Eye (tissue), 1 donor: ENCODE results near the gene ROBO3.

Experiments
- DNase-seq: peaks from one replicate; pipeline ENCODE4 v3.0.0-alpha.2; 2015

Gene ROBO3

DNA sequence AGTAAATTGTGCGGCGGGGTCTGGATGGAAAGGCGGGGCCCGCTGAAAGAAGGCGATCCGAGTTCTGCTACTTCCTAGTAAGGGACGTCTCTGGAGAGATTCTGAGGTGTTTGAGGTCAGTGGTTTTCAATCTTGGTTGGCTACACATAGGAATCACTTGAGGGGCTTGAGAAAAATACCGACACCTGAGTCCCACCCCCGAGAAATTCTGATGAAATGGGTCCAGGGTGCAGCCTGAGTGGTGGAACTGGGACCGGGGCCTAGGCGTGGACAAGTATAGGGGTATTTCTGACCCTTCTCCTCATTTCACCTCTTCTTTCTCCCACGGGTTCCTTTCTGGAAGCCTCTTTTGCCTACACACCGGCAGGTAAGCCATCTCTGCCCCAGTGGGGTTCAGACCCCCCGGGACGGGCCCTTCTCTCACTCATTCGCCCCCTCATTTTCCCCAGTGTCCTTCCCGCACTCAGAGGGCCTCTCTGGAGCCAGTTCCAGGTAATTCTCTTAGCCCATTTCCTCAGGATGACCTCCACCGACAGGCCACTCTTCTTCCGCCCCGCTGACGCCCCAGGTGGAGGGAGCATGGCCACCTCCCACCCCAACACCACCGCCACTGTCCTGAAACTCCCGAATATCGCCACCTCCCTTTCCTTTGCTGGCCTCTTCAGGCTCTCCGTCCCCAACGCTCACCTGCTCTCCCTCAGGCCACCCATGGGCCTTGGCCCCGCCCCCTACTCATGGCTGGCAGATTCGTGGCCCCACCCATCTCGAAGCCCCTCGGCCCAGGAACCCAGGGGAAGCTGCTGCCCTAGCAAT, 11.8 kb downstream of the ROBO3 start:
- DNase-seq, result no peak

DNA sequence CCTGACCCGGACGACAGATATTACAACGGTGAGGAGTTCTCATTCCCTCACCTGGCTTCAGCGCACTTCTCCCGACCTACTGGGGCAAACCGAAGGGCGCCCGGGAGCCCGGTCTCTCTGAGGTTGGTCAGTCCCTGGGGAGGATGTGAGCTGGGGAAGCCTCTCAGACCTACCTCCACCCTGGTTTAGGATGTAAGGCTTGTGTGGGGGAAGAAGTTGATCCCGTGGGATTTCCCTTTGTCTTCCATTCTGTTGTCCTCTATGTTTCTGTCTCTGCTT, 12.3 kb downstream of the ROBO3 start:
- DNase-seq, result no peak

DNA sequence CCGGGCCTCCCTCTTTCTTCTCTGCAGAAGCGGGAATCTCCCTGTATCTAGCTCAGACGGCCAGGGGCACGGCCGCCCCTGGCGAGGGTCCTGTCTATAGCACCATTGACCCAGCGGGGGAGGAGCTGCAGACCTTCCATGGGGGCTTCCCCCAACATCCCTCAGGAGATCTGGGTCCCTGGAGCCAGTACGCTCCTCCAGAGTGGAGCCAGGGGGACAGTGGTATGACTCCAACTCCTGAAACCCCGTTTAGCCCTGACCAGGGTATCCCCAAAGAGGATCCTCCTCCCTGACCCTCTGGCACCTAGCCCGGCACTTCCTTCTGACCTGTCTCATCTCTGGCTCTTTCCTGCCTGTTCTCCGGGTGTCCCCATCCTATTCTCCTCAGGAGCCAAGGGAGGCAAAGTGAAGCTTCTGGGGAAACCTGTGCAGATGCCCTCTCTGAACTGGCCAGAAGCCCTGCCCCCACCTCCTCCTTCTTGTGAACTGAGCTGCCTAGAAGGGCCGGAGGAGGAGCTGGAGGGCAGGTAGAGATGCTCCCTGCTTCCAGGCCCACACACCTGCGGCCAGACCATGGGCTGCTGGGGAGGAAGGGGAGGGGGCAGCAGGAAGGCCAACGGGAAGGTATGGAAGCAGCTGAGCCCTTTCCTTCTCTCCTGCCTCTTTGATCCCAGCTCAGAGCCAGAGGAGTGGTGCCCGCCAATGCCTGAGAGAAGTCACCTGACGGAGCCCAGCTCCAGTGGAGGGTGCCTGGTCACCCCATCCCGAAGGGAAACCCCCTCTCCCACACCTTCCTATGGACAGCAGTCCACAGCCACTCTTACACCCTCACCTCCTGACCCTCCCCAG, 12.9 kb downstream of the ROBO3 start:
- DNase-seq, result no peak

DNA sequence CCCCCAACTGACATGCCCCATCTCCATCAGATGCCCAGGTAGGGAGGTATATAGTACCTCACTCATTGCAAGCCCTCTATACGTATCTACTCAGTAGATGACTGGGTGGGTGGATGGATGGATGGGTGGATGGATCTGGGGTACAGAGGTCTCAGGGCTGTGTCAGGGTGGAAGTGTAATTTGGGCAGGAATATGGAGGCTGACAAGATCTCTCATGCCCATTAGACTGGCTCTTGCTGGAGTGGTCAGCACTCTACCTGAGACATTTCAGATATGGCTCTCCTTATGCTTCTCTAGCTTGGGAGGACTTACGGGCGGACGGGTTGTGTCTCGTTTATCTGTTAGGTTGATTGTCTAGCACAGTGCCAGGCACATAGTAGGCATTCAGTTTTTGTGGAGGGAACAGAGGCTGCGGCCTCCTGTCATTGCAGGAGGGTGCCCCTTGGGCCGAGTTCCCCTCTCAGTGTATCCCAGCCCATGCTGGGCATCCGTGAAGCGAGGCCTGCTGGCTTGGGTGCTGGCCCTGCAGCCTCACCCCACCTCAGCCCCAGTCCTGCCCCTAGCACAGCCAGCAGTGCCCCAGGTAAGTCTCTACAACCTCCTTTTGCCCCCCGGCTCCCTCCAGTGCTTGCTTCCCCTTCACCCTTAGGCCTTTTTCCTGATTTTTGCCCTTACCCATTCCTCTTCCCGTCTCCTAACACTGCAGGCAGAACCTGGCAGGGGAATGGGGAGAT, 13.7 kb downstream of the ROBO3 start:
- DNase-seq, result no peak

DNA sequence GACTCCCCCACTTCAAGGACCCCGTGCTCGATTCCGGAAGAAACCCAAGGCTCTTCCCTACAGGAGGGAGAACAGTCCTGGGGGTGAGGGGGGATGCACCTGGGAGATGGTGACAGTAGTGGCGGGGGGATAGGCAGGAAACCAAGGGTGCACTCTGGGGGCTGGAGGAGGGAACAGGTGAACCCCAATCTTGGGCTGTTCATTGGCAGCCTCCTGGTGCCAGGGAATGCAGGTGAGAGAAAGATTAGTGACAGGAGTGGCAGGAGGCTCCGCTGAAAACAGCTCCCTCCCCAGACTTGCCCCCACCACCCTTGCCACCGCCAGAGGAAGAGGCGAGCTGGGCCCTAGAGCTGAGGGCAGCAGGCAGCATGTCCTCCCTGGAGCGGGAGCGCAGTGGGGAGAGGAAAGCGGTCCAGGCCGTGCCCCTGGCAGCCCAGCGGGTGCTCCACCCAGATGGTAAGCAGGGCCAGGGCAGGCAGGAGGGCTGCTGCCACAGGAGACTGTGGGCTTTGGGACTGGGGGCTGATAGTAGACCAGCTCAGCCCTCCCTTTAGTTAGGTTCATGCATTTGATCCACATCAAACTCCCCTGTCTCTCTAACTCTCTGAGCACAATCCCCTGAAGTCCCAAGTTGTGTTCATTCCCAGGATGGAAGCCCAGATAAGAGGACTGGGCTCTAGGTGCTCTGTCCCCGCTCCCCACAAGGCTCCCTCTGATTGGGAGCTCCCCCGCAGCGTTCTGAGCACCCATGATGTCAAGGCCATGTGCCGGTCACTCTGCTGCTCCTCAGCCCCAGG, 14.5 kb downstream of the ROBO3 start:
- DNase-seq, result no peak

DNA sequence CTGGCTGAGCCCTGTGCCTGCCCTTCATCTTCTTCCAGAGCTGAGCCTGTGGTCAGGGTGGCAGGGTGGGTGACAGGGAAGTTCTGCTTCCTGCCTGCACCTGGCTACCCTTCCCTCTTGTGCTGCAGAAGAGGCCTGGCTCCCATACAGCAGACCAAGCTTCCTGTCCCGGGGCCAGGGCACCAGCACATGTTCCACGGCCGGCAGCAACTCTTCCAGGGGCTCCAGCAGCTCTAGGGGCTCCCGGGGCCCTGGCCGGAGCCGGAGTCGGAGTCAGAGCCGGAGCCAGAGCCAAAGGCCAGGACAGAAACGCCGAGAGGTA, 15.0 kb downstream of the ROBO3 start:
- no peak for DNase-seq

DNA sequence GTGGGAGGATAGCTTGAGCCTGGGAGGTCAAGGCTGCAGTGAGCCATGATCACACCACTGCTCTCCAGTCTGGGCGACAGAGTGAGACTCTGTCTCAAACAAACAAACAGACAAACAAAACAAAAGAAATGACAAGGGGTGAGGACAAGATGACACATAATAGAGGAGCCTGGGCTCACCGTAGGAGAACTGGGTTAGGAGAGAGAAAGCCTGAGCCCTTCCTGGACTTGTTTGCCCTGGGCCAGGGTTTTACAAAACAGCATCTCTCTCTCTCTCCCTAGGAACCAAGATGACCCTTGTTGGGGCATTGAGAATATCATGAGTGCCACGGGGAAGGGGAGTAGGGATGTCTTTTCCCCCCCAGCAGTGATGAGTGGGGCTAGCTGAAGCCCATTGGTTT, 15.7 kb downstream of the ROBO3 start:
- DNase-seq, result no peak

DNA sequence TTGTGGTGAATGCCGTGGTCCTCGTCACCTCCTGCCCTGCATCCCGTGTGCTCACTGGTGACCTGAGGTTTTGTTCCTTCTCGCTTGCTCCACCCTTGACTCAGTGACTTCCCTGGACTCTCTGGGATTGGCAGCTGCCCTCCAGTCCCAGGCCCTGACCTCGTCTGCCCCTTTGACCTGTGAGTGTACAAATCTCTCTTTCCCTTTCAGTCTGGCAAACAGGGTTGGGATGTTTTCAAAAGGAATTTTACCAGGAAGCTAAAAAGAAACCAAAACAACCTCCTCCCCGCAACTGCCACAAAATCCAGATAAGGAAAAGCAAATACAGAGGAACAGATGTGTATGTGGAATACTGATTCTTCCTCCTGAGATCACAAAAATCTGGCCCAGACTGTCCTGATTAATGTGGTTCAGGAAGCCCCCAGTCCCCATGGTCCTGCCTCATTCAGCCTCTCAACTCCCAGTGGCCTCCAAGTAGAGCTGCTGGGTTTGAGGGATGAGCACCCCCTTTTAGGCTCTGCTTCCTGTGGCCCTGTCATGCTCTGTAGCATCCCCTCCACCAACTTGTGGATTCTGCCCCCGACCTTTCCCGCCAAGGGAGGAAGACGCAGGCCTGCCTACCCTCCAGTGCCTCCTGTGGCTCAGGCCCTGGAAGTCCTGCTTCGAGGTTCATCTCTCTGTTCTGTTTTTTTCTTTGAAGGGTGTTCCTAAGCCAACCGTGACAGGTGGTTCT, 17.3 kb downstream of the ROBO3 start:
- no peak for DNase-seq

DNA sequence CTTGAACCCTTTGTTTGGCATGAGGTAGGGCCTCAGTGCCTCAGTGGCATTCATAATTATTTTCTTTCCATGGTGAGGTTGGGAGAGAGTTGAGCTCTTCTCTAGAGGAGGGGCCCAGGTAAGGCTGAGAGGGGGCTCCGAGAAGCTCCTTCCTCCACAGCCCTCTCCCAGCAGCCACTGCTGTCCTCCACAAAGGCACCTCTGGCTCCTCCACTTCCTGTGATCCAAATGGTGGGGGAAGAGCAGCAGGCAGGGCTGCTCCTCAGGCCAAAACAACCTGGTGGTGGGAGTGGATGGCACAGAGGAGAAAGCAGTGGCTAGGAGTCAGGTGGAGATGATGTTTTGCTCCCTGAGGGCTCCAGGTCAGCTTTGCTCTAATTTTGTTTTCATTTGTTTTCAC, 19.1 kb downstream of the ROBO3 start:
- DNase-seq, result no peak

DNA sequence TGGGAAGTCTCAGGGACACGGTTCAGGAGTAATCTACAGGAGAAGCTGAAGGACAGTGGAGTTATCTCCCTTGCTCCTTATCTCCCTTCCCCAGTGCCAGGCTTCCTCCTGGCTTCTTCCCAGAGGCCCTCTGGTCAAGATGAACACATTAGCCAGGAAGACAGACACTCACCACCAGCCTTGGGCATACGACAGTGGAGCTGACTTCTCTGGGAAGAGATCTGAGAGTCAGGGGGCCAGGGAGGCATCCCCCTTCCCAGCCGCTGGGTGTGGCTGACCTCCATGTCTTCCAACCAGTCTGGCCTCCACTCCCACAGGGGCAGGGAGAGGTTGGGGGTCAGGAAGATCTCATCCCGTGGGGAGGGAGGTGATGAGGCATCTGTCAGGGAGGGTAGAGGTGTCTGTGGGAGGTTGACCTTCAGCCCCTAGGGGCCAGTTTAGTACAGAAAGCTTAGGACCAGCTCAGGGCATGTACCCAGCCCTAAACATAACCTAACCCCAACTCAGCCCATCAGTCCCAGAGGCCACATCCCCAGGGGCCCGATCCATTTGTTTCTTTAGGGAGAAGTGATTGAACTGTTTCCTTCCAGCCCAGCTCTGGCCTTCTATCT, 19.7 kb downstream of the ROBO3 start:
- no peak for DNase-seq

DNA sequence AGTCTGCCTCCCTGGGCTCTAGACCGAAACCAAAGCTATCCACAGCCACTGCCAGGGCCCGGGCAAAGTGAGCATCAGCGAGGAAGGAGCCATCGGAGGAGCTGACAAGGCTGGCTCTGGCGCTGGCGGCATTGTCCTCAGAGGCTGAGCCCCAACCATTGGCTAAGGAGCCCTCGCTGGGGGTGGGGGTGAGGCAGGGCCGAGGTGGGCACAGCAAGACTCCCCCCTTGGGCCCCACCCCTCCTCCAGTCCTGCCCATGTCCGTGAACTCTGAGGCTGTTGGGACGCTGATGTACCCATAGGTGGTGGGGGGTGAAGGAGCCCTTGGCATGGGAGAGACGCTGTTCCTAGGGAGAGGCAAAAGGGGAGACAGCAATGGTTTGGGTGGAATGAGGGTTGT, 21.2 kb downstream of the ROBO3 start:
- no peak for DNase-seq

DNA sequence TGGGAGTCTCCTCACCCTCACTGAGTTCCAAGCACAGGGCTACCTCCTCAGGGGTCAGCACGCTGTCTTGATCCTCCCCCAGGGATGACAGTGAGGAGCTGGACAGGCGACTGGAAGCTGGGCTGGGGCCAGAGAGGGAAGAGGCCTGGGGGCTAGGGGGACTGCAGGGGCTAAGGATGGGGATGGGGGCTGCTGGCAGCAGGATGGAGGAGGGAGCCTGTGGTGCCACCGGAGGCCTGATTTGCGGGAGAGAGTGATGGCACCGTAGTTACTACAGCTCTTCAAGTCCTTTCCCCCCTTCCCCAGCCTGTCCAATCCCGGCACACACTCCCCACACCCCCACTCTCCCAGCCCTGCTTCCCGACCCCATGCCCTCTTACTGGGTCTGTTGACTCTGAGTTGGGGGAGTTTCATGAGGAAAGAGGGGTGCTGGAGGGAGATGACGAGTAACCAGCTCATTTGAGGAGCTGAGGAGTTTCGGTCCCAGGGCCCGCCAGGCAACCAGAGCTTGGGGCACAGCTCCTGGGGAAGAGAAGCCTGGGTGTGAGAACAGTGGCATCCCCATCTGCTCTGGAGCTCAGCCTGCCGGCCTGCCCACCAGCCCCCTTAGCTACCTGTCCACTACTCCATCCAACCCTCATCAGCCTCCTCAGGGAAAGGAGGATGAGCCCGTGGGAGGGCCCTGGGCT, 21.9 kb downstream of the ROBO3 start:
- no peak for DNase-seq

DNA sequence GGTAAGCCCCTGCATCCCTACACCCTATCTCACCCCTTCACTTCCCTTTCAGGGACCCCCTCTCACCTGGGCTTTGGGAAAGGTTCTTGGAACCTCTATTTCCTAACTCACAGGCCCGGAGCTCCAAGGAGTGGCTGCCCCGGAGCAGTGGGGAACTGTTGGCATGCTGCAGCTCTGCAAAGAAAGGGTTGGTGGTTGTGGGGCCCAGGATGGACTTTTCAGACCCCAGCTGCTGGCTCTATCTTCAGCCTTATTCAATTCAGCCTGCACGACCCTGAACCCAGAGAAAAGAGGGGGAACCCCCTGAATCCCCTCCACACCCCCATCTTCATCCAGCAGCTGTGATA, 22.4 kb downstream of the ROBO3 start:
- DNase-seq, result no peak

DNA sequence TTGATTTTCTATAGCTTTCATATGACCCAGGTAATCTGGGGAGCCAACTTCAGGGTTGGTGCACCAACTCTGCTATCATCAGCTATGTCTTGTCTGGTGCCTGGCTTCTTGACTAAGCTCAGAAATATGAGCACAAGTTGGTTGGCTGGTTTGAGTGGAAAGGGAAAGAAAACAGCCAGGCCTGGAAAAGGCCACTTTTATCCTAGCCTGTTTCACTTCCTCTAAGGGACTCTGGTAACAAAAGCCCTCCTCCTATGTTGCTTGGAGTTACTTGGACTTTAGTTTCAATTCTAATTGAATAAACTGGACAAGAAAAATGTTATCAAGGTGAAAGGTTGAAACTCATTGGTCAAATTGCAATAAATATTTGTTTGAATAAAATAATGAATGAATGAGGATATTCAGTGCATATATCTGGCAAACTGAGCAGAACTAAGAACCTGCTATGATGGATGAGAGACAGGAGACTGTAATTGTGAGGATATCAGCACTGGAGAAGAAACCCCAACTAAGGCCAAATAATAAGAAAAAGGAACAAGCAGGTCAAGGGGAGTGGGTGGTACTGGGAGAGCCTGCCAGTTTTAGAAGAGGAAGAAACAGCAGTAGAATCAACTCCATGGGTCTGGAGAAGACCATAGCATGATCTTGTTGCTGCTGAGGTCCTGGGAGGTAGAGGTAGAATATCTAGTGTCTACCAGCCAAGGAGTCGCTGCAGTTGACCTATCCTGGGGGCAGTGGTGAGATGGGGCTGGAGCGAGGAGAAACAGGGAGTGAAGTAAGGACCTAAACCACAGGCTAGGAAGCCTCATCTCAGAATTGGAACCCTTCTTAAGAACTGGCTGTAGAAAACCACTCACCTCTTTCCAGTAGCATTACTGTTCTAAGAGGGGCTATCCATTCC, 24.2 kb downstream of the ROBO3 start:
- no peak for DNase-seq

DNA sequence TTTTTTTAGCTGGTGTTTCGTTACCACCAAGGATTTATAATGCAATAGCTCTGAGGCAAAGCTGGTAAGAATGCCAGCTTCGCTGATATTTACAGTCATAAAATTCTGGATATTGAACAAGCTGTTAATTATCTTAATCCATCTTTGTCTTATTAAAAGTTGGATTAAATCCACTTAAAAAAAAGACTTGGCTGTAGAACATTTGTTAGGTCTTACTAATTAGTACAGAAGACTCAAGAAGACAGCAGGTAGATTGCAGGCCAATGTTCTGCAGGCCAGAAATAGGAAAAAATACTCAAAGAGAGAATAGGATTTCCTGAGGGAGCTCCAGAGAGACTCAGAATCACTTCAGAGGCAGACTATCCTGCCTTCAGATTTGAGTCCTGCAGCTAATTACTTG, 24.9 kb downstream of the ROBO3 start:
- no peak for DNase-seq

DNA sequence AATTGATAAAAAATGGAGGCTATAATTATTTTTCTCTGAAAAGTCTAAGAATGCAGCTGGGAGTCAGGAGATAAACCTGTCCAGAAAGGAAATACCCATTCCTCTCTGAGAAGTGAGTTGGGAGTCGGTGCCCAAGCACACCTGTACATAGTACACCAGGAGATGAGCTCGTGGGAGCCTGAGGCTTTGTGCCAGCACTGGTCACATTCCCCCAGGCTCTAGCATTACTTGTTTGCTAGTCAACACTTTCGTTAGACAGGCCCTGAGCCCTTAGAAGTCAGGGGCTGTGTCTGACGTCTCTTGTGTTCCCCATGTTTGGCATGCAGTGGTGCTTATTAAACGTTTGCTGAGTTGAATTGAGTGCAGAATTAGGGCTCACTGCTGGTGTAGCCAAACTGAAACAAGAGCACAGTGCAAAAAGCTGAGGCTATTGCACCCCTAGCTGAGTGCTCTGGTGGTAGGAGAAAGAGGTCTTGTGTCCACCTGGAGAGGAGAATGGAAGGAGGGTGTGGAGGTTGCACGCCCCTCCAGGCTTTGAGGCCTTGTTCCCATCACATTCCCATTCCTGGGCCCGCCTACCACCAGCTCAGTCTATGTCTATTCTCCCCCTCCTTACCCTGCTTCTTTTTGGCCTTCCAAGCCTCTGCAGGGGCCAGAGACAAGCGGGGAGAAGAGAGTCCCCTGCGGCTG, 25.6 kb downstream of the ROBO3 start:
- no peak for DNase-seq

DNA sequence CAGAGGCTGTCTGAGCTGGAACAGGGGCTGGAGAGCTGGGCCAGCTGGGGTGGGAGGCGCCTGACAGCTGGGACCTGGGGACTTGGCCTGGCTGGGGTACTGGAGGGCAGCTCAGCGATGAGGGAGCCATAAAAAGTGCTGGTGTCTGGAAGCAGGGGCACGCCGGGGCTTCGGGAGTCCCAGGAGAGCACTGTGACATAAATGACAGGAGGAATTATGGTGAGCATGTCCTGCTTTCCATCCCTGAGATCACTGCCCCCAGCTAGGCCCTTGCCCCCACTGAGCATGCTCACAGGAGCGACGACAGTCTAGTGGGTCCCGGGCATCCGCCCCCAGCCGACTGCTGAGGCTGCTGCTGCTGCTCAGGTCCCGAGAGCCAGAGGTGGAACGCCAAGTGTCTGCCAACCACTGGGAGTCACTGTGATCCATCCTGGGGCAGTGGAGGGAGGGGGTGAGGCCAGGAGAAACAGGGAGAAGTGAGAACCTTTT, 26.2 kb downstream of the ROBO3 start:
- peak; percentile 67 for DNase-seq

DNA sequence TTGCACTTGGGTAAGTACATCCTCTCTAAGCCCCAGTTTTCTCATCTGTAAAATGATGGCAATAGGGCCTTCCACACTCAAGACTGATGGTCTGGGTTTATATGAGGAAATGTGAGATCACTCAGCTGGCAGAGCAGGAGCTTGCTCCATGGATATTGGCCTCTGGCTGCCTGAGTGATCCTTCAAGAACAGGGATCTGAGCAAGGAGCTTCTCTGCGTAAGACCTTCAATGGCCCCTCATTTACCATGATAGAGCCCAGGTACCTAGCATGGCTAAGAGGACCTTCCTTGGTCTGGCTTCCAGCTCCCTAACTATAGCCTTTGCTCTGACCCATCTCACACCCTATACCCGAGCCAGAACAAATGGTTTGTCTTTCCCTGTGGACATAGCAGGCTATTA, 26.9 kb downstream of the ROBO3 start:
- DNase-seq, result no peak

DNA sequence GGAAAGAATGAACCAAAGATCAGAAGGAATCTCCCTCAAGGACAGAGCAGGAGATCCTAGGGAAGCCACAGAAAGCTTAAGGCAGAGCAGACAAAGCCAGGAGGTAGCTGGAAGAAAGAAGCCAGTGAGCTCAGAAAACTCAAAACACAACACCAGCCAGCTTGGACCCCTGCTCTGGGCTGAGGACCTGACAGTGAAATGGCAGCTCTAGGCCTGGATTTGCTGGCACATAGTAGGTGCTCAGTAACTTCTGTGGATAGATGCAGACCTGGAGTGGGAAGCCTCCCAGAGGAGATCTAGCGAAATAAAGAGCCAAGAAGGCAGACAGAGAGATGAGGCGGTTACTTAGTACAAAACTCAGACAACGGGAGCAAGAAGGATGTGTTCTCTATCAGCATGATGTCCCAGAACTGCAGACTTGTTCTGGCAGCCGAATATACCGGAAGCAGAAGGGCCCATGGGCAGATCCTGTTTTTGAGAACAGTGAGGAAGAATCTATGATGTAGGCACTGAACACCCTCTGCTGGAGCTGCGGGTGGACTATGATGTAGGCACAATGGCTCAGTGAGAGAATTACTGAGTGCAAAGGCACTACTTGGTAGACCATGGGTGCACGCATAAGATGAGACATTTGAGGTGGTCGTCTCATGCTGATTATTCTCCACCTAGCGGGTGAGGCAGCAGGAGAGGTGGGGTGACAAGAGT, 27.7 kb downstream of the ROBO3 start:
- no peak for DNase-seq
